H1 (cell line): ENCODE results near the gene AKR1C2.
"Not testable (repeated sequence)": the region's sequence is repeated elsewhere in the genome, so short reads cannot be mapped to it uniquely, and the experiment has no call there.

Experiments
- CHD2 ChIP-seq: IDR thresholded peaks from 2 replicates; pipeline ENCODE4 v1.6.1; 2012; ENCODE audit warnings: low read length, improper control_type of control experiment
- CTBP2 ChIP-seq: IDR thresholded peaks from 2 replicates; pipeline ENCODE4 v1.7.0; 2011; ENCODE audit warnings: borderline replicate concordance, mild to moderate bottlenecking, moderate library complexity, mixed read lengths, low read length; ENCODE audit not compliant: insufficient read depth, insufficient read length
- EP300 ChIP-seq, 2 experiments: IDR thresholded peaks; 1 replicate in 1 of 2; 2 replicates in 1 of 2; pipeline ENCODE4 v1.6.1; 2011 to 2012; ENCODE audit warnings: low read depth in 2 of 2, low read length in 2 of 2, mild to moderate bottlenecking in 2 of 2, borderline replicate concordance in 1 of 2, inconsistent platforms in 1 of 2, moderate library complexity in 1 of 2
- GTF2F1 ChIP-seq: IDR thresholded peaks from 2 replicates; pipeline ENCODE4 v1.6.1; 2012; ENCODE audit warnings: low read depth, low read length, improper control_type of control experiment, borderline replicate concordance
- HDAC2 ChIP-seq, 2 experiments: fragments of 300-600 bp in 1 of 2; sonication (generic) in 1 of 2; IDR thresholded peaks; 2 replicates each; pipeline ENCODE4 v1.6.1; 2011 to 2012; ENCODE audit warnings: low read depth in 2 of 2, low read length in 2 of 2, mild to moderate bottlenecking in 2 of 2, moderate library complexity in 2 of 2, borderline replicate concordance in 1 of 2, inconsistent platforms in 1 of 2
- MAX ChIP-seq: IDR thresholded peaks from 2 replicates; pipeline ENCODE4 v1.6.1; 2012; ENCODE audit warnings: inconsistent platforms
- NANOG ChIP-seq: IDR thresholded peaks from 2 replicates; pipeline ENCODE4 v1.6.1; 2011; ENCODE audit warnings: low read length, low read depth, mild to moderate bottlenecking, inconsistent platforms; ENCODE audit not compliant: insufficient read depth, poor library complexity, severe bottlenecking
- NRF1 ChIP-seq: IDR thresholded peaks from 2 replicates; pipeline ENCODE4 v1.6.1; 2011; ENCODE audit warnings: mild to moderate bottlenecking, low read depth, low read length, improper control_type of control experiment
- RAD21 ChIP-seq, 2 experiments: IDR thresholded peaks in 1 of 2; conservative IDR thresholded peaks in 1 of 2; 2 replicates each; pipeline ENCODE4 v1.6.1; 2011; ENCODE audit warnings: low read depth in 2 of 2, low read length in 2 of 2, improper control_type of control experiment in 1 of 2, inconsistent platforms in 1 of 2, mild to moderate bottlenecking in 1 of 2, moderate library complexity in 1 of 2
- SIN3A ChIP-seq, 2 experiments: IDR thresholded peaks in 1 of 2; conservative IDR thresholded peaks in 1 of 2; 2 replicates each; pipeline ENCODE4 v1.6.1; 2011 to 2012; ENCODE audit warnings: low read length in 2 of 2, improper control_type of control experiment in 1 of 2, low read depth in 1 of 2, mild to moderate bottlenecking in 1 of 2
- SRF ChIP-seq: IDR thresholded peaks from 2 replicates; pipeline ENCODE4 v1.6.1; 2011; ENCODE audit warnings: mild to moderate bottlenecking, low read depth, low read length, moderate library complexity
- TAF1 ChIP-seq: IDR thresholded peaks from 2 replicates; pipeline ENCODE4 v1.6.1; 2011; ENCODE audit warnings: mild to moderate bottlenecking, low read depth, low read length
- TF ChIP-seq, protein P1 (sequence below), 3 experiments: IDR thresholded peaks; 1 replicate in 2 of 3; 2 replicates in 1 of 3; pipeline versions ENCODE4 v1.5.1 to v1.6.1; 2011; ENCODE audit warnings: low read length in 3 of 3, mild to moderate bottlenecking in 3 of 3, inconsistent platforms in 2 of 3, low read depth in 1 of 3, moderate library complexity in 1 of 3; ENCODE audit not compliant: insufficient read depth in 1 of 3; ENCODE audit errors: control extremely low read depth in 1 of 3

GRCh38 chr10:5021624-5022290, 18.1 kb upstream of the AKR1C2 start:
- TF ChIP-seq, protein P1, sequence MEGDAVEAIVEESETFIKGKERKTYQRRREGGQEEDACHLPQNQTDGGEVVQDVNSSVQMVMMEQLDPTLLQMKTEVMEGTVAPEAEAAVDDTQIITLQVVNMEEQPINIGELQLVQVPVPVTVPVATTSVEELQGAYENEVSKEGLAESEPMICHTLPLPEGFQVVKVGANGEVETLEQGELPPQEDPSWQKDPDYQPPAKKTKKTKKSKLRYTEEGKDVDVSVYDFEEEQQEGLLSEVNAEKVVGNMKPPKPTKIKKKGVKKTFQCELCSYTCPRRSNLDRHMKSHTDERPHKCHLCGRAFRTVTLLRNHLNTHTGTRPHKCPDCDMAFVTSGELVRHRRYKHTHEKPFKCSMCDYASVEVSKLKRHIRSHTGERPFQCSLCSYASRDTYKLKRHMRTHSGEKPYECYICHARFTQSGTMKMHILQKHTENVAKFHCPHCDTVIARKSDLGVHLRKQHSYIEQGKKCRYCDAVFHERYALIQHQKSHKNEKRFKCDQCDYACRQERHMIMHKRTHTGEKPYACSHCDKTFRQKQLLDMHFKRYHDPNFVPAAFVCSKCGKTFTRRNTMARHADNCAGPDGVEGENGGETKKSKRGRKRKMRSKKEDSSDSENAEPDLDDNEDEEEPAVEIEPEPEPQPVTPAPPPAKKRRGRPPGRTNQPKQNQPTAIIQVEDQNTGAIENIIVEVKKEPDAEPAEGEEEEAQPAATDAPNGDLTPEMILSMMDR (IDR thresholded peaks at IDR 0.05; ENCODE audit: control extremely low read depth in 1 of 3, insufficient read depth in 1 of 3, low read depth in 1 of 3, low read length in 3 of 3): not testable (repeated sequence)
- not testable (repeated sequence) for TF ChIP-seq GTF2F1; HDAC2 (IDR thresholded peaks at IDR 0.05; ENCODE audit: borderline replicate concordance in 1 of 2, low read depth in 2 of 2, low read length in 2 of 2); SRF; SIN3A (conservative IDR thresholded peaks at IDR 0.05 in 1 of 2, IDR thresholded peaks at IDR 0.05 in 1 of 2; ENCODE audit: low read depth in 1 of 2, low read length in 2 of 2); CTBP2; NRF1; MAX; CHD2; TAF1; EP300 (IDR thresholded peaks at IDR 0.05; ENCODE audit: borderline replicate concordance in 1 of 2, low read depth in 2 of 2, low read length in 2 of 2); RAD21 (IDR thresholded peaks at IDR 0.05 in 1 of 2, conservative IDR thresholded peaks at IDR 0.05 in 1 of 2; ENCODE audit: low read depth in 2 of 2, low read length in 2 of 2); NANOG
